ENCODE results near the gene TRHDE. TPM values are rescaled to one million over a fixed set of nuclear protein-coding genes. Genes with fewer than 3 reads are reported as not detected.

Gene TRHDE
- total RNA-seq, 1 donor from 2014 or later, result 12.1 TPM

GRCh38 chr12:72273499-72273837, 1.3 kb downstream of the TRHDE start:
- DNase-seq (ENCODE audit: low spot score), result no peak

GRCh38 chr12:72273851-72274351, 1.7 kb downstream of the TRHDE start:
- no peak for DNase-seq (ENCODE audit: low spot score)

DNA sequence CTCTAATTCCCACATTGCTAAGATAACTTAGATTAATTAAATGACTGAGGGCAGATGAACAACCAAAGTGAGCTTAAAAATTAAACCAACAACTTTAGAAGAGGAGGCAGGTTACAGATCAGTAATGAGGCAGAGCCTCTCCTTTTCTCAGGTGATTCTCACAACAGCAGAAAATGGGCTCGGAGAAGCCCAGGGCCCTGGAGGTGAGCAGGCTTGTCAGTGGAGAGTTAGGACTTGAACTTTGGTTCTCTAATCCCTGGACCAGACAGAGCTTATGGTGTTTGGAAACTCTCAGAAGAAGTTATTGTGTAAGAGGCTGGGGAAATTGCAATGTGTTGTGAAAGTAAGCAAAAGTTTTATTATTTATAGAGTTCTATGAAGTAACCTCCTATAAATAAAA, 2.8 kb downstream of the TRHDE start:
- no peak for DNase-seq (ENCODE audit: low spot score)

GRCh38 chr12:72275526-72275925, 3.4 kb downstream of the TRHDE start:
- no peak for DNase-seq (ENCODE audit: low spot score)

GRCh38 chr12:72276181-72276805, 4.1 kb downstream of the TRHDE start:
- DNase-seq (ENCODE audit: low spot score), result no peak

GRCh38 chr12:72277415-72277814, 5.2 kb downstream of the TRHDE start:
- no peak for DNase-seq (ENCODE audit: low spot score)

DNA sequence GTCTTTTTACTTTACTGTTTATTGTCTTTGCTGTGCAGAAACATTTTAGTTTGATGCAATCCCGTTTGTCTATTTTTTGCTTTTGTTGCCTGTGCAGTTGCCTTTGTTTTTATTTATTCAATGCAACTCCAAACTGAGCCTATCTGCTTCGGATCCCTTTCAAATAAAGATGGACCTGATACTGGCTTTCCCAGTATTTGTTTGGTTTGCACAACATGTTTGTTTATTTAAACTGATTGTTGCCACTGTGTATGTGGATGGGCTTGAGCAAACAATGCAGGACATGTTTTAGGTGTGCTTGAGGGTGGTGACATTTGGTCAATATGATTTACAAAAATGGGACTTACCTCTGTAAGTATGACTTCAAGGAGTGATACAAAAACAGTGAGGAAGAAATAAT, 6.7 kb downstream of the TRHDE start:
- DNase-seq (ENCODE audit: low spot score), result no peak

- DNase-seq (ENCODE audit: low spot score), result no peak
Observed at GRCh38 chr12:72281126-72281525, 9.0 kb downstream of the TRHDE start.

DNA sequence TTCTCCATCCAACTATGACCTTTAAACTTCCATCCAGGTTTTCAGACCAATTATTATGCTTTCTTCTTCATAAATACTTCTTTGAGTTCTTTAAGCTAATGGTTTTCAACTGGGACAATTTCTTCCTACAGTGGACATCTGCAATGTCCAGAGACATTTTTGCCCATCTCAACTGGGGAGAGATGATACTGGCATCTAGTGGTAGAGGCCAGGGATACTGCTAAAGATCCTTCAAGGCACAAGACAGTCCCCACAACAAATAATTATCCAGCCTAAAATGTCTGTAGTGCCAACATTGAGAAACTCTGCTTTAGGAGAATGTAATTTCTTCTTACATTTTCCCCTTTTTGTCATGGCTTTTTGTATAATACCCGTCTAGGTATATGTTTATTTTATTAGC, 10.6 kb downstream of the TRHDE start:
- no peak for DNase-seq (ENCODE audit: low spot score)

GRCh38 chr12:72285861-72286260, 13.7 kb downstream of the TRHDE start:
- DNase-seq (ENCODE audit: low spot score), result no peak

DNA sequence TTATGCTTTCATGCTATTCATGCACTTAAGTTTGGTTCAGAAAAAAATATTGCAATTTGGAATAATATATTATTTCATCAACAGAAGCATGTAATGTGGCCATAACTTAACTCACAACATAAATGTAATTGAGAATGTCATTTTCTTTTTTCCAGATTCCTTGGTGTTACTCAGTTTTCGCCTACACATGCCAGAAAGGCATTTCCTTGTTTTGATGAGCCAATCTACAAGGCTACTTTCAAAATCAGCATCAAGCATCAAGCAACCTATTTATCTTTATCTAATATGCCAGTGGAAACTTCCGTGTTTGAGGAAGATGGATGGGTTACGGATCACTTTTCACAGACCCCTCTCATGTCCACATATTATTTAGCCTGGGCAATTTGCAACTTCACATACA, 14.4 kb downstream of the TRHDE start:
- DNase-seq (ENCODE audit: low spot score), result no peak

DNA sequence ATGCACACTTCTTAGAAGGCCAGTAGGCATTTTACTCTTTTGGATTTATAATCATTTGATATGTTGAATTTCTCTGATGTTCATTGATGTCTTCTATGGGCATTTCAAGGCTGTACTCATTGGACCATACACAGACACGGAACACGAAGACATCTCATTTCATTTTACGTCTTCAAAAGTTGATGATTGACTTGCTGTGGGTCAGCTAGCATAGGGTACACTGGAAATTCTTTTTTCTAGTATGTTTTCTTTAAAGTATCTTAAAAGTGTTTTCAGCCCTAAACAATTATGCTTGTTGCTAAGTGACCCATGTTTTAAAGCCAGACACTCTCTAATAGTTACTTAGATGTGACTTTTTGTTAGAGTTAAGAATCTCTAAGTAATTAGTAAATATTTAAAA, 16.3 kb downstream of the TRHDE start:
- DNase-seq (ENCODE audit: low spot score), result no peak

DNA sequence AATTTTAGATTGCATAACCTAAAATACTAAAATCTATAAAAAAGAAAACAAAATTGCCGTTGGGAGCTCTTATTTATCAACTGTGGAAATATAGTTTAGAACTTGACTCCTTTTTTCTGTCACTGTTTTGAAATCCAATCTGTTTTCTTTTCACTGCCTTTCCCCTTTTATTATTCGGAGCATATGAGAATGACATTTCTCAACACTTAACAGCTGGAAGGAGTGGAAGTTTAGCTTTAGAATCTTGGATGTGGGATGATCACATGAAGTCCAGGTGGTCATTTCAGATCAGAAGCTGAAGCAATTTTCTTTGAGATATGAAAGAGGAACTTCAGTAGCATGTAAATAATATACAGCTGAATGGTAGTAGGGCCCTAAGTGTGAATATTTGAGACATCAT, 16.7 kb downstream of the TRHDE start:
- DNase-seq (ENCODE audit: low spot score), result no peak

DNA sequence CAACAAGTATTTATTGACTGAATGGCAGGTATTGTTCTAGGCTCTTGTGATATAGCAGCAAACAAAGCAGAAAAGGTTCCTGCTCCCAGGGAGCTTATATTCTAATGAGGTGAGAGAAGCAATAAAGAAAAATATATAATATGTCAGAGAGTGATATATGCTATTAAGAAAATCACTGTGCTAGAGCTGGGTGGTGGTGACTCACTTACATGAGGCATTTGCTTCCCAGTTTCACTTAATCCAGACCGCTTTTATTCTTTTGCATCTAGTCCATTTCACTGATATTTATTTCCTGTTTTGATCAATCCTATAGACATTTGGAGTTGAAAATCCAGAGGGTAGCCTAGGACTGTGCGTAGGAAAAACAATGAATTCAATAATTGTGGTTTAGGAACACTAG, 17.5 kb downstream of the TRHDE start:
- DNase-seq (ENCODE audit: low spot score), result no peak

DNA sequence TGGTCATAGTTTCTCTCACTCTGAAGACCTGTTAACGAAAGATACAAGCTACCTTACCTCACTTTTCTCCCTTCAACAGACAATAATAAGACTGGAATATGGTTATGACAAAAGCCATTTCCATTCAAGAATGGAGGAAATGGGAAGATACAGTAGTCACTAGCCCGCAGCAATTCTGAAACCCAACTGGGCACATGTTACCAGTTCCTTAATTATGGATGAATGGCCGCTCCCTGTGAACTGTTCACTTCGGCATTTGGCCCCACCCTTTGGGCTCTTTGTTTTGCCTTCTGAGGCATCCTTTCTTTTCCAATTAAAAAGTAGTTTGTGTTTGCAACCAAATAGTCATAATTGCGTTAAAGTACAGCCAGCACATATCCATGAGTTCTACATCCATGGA, 19.0 kb downstream of the TRHDE start:
- DNase-seq (ENCODE audit: low spot score), result no peak

DNA sequence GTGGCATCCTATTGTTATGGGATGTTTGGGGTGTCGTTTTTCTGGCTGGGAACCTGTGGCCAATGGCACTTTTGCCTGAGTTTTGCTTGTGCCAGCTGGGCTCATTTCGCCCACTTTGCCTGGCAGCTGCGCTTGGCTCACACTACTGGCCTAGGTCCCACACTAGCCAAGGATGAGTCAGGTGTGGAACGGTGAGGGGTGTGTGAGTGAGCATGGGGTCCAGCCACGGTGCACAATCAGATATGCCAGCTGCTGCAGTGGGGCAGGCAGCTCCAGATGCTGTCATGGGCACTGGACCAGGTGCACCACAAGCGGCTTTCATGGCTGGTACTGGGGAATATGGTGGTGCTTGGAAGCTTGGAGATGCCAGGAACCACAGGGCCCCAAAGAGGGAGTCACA, 21.5 kb downstream of the TRHDE start:
- DNase-seq (ENCODE audit: low spot score), result no peak

- no peak for DNase-seq (ENCODE audit: low spot score)
Observed at GRCh38 chr12:72295101-72295500, 22.9 kb downstream of the TRHDE start.

DNA sequence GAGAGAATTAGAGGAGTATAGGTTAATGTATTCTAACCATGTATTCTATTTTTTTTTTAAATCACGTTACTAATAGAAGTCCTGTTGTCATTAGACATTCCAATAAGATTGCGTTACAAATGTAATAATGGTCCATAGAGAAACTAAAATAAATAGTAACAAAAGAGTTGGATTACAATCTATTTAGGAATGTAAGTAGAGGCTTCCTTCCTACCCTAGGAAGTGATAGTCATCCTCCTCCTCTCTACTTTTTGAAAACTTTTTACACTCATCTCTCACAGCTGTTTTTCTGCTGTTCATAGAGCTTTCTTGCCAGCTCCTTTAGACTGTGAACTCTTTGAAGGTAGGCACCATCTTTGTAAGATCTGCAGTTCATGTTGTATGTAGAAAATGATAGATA, 23.6 kb downstream of the TRHDE start:
- DNase-seq (ENCODE audit: low spot score), result no peak

GRCh38 chr12:72296389-72296788, 24.2 kb downstream of the TRHDE start:
- no peak for DNase-seq (ENCODE audit: low spot score)

GRCh38 chr12:72297666-72298065, 25.5 kb downstream of the TRHDE start:
- DNase-seq (ENCODE audit: low spot score), result no peak

DNA sequence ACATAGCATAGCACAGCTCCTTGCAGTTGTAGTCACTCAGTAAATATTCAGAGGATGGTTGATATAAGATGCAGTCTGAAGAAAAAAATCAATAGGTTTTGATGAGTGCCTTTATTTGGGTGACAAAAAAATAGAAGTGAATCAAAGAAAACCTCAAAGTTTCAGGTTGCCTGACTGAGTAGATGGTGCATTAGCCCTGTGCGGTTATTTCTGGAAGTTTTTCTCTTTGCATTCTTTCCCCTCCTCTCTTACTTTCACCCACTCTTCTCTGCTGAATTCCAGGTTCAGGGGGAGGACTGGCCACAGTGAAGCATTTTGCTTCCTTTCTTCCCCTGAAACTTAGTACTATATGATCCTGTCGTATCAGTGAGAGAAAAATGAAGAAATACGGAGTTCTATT, 28.6 kb downstream of the TRHDE start:
- no peak for DNase-seq (ENCODE audit: low spot score)

GRCh38 chr12:72304751-72305150, 32.6 kb downstream of the TRHDE start:
- no peak for DNase-seq (ENCODE audit: low spot score)

GRCh38 chr12:72307229-72307628, 35.1 kb downstream of the TRHDE start:
- DNase-seq (ENCODE audit: low spot score), result no peak

DNA sequence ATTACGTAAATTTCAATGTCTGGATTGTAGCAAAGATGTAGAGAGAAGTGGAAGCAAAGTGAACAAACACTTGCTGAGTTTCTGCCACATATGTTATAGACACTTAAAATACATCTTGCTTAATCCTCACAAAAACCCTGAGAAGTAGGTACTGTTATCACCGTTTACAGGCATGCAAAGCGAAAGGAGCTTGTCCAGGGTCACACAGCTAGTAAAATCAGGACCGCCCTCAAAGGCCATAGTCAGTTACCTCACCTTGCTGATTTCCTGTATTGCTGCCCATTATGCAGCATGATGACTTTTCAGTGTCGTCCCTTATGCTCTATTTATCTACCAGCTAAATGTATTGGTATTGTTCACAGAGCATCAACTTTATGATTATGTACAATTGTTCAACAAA, 39.8 kb downstream of the TRHDE start:
- DNase-seq (ENCODE audit: low spot score), result no peak

All from ureter (tissue), 1 donor.